ENCODE data around the gene KCNH2.

Gene KCNH2

GRCh38 chr7:150947761-150948651 is 30.1 kb downstream of the KCNH2 start:
- DNase-seq, result no peak

- no peak for DNase-seq
These were observed 30.8 kb downstream of the KCNH2 start for GRCh38 chr7:150947241-150947745.

- DNase-seq, result no peak
These were observed 31.5 kb downstream of the KCNH2 start for GRCh38 chr7:150946421-150947240.

GRCh38 chr7:150945853-150946420 is 32.2 kb downstream of the KCNH2 start:
- no peak for DNase-seq

- DNase-seq, result no peak
These were observed 32.8 kb downstream of the KCNH2 start for GRCh38 chr7:150945171-150945852.

GRCh38 chr7:150944066-150945042 is 33.8 kb downstream of the KCNH2 start:
- DNase-seq, result no peak

GRCh38 chr7:150943453-150943814 is 34.7 kb downstream of the KCNH2 start:
- DNase-seq, result no peak

- no peak for DNase-seq
These were observed 35.3 kb downstream of the KCNH2 start for GRCh38 chr7:150942591-150943452.

- peak in 1 of 2 experiments; percentile 14 for DNase-seq
These were observed 36.0 kb downstream of the KCNH2 start for GRCh38 chr7:150942001-150942590.

- DNase-seq, result no peak
These were observed 36.6 kb downstream of the KCNH2 start for GRCh38 chr7:150941351-150942000.

GRCh38 chr7:150940431-150941102 is 37.6 kb downstream of the KCNH2 start:
- no peak for DNase-seq

GRCh38 chr7:150939466-150939865 is 38.7 kb downstream of the KCNH2 start:
- no peak for DNase-seq

- no peak for DNase-seq
These were observed 39.1 kb downstream of the KCNH2 start for GRCh38 chr7:150939052-150939451.

GRCh38 chr7:150938566-150938965 is 39.6 kb downstream of the KCNH2 start:
- DNase-seq, result no peak

GRCh38 chr7:150937848-150938561 is 40.1 kb downstream of the KCNH2 start:
- DNase-seq, result no peak

GRCh38 chr7:150936018-150936417 is 42.1 kb downstream of the KCNH2 start:
- DNase-seq, result no peak

GRCh38 chr7:150935149-150935548 is 43.0 kb downstream of the KCNH2 start:
- no peak for DNase-seq

All from activated CD4-positive, alpha-beta T cell treated with anti-CD3 and anti-CD28 coated beads, Interleukin-2, amount 50 U/mL, for 4 hours (primary cell).